Heart right ventricle (tissue), 16 donors: ENCODE results near the gene KCNAB2. TPM values are rescaled to one million over a fixed set of nuclear protein-coding genes. Genes with fewer than 3 reads are reported as not detected.
A peak's percentile ranks its signal among the peaks of the same experiment; 100 is the strongest.

Source experiments
- ATAC-seq, 8 donors: fragments of 200-7000 bp; cut with Tn5 transposase; one replicate each; pipeline ENCODE4 v1.9.1; 2020; ENCODE audit warnings: mild to moderate bottlenecking in 8 of 8, moderate library complexity in 8 of 8, moderate number of reproducible peaks in 1 of 8
- DNase-seq, 2 donors: peaks; one replicate each; pipeline ENCODE4 v3.0.0-alpha.2; 2020
- H3K27ac ChIP-seq, 10 donors: fragments of 200-600 bp; sonication (generic) in 2 of 10; one replicate each; pipeline versions ENCODE4 v1.5.0 to v1.8.0; 2020 to 2022; ENCODE audit warnings: mild to moderate bottlenecking in 3 of 10
- H3K27me3 ChIP-seq, 7 donors: fragments of 200-600 bp; one replicate each; pipeline ENCODE4 v1.8.0; 2021 to 2022; ENCODE audit warnings: mild to moderate bottlenecking in 2 of 7
- H3K36me3 ChIP-seq, 9 donors: fragments of 200-600 bp; sonication (generic) in 1 of 9; one replicate each; pipeline versions ENCODE4 v1.5.0 to v1.8.0; 2020 to 2022; ENCODE audit warnings: mild to moderate bottlenecking in 2 of 9
- H3K4me1 ChIP-seq, 9 donors: fragments of 200-600 bp; sonication (generic) in 1 of 9; one replicate each; pipeline versions ENCODE4 v1.5.0 to v1.8.0; 2020 to 2022; ENCODE audit warnings: mild to moderate bottlenecking in 4 of 9
- H3K4me3 ChIP-seq, 10 donors: fragments of 200-600 bp; sonication (generic) in 2 of 10; one replicate each; pipeline versions ENCODE4 v1.5.0 to v1.8.0; 2020 to 2022; ENCODE audit warnings: mild to moderate bottlenecking in 7 of 10, moderate library complexity in 2 of 10
- H3K9me3 ChIP-seq, 11 donors: fragments of 200-600 bp in 10 of 11; sonication (generic) in 2 of 11; one replicate each; pipeline versions ENCODE4 v1.5.0 to v1.8.0; 2013 to 2022; ENCODE audit warnings: mild to moderate bottlenecking in 2 of 11, control low read depth in 1 of 11, moderate library complexity in 1 of 11
- CTCF ChIP-seq, 9 donors: fragments of 200-600 bp; sonication (generic) in 2 of 9; IDR thresholded peaks; one replicate each; pipeline versions ENCODE4 v1.5.0 to v1.8.0; 2021 to 2022; ENCODE audit warnings: antibody characterized with exemption in 9 of 9, mild to moderate bottlenecking in 5 of 9, moderate library complexity in 1 of 9
- WGBS, 2 donors: extraction: QIAGEN DNeasy Blood & Tissue Kit; methylation state at CpG; one replicate each; pipeline ENCODE4 v1.1.7; 2013; ENCODE audit warnings: inconsistent platforms in 1 of 2; 5-methylcytosine and 5-hydroxymethylcytosine counted together
- intact Hi-C, 10 donors: fragments of 100-400 bp; cut with DNase I; formaldehyde crosslinking; loops; one replicate each; pipeline versions ENCODE4 v1.11.1 to v1.14.2; 2022
- polyA plus RNA-seq, 2 donors: library from polyadenylated mRNA; stranded (reverse); fragments of 200-250 nt; gene quantifications; one replicate each; pipeline ENCODE4 v1.2.3, GENCODE V29; 2013
- total RNA-seq, 10 donors: library from RNA; stranded (reverse); fragmentation: NEBNext Ultra II Directional in 3 of 10; extraction: Animal tissue kit (Norgen Biotek cat#: 25700) in 3 of 10; gene quantifications; one replicate each; pipeline versions ENCODE4 v1.2.1 to v1.2.4, GENCODE V29; 2021 to 2023
- donor health status: Arrhythmogenic right ventricular cardiomyopathy.
- donor health status: ischemic (EF 13 %, LVEDD 7.1; RV severe dilation, severe dysfunction).
- donor health status: healthy with polysubstance abuse.
- donor health status: DM: no; HTN: yes; CAD: no.
- donor health status: DM: no; HTN: no; CAD: no.
- donor health status: ischemic (EF 25% LVEDD 6.9; RV normal size, moderate dysfunction).
- donor health status: ischemic (EF 25% LVEDD 5.7; RV mildly dilated, moderate dysfunction).
- donor health status: healthy.
- donor health status: DM: yes; HTN: yes; CAD: no.
- donor health status: Ischemic cardiomyopathy.
- donor health status: ischemic (EF 35%, LVEDD 5.7; RV mildly dilated, moderate dysfunction).
- donor health status: nonischemic (EF 11% LVEDD 7.7; RV severe dilation, severe dysfunction).
- donor health status: DM: yes; HTN: yes; CAD: no.
- donor health status: PGD.
- donor health status: ischemic (EF 29% LVEDD 5.4; RV normal size, mild dysfunction).
- donor health status: nonischemic (EF 23%, LVEDD 6.1; RV moderate dilation, normal function).

KCNAB2 gene
- total and polyA plus RNA-seq, 12 donors = 4.7 to 41.5 (median 21.8) TPM

- Histone ChIP-seq H3K4me1 (peaks cover 0 to 15% (median 0%) of the 10 kb centered on the region in 9 donors), H3K36me3 (peaks cover 0 to 92% (median 0%) of the 10 kb centered on the region in 9 donors), H3K27ac (no peak overlapping the region), H3K27me3 (no peaks in the 10 kb centered on the region), H3K4me3 (no peak overlapping the region), H3K9me3 (no peaks in the 10 kb centered on the region)
- DNase-seq (peak in 1 of 2 donors; percentile 8), ATAC-seq (no peak)
- 94% methylated on average over 19 of the region's 19 CpGs for WGBS, 2 donors
- intact Hi-C loops = no loop called here
- TF ChIP-seq CTCF (IDR thresholded peaks at IDR 0.05) = no peak
Measured at GRCh38 chr1:6094246-6094645, 48.6 kb downstream of the KCNAB2 start.

- TF ChIP-seq CTCF (IDR thresholded peaks at IDR 0.05) = no peak
- peak in 1 of 2 donors; percentile 4 for DNase-seq
Measured at GRCh38 chr1:6094801-6095505, 49.3 kb downstream of the KCNAB2 start.

DNA sequence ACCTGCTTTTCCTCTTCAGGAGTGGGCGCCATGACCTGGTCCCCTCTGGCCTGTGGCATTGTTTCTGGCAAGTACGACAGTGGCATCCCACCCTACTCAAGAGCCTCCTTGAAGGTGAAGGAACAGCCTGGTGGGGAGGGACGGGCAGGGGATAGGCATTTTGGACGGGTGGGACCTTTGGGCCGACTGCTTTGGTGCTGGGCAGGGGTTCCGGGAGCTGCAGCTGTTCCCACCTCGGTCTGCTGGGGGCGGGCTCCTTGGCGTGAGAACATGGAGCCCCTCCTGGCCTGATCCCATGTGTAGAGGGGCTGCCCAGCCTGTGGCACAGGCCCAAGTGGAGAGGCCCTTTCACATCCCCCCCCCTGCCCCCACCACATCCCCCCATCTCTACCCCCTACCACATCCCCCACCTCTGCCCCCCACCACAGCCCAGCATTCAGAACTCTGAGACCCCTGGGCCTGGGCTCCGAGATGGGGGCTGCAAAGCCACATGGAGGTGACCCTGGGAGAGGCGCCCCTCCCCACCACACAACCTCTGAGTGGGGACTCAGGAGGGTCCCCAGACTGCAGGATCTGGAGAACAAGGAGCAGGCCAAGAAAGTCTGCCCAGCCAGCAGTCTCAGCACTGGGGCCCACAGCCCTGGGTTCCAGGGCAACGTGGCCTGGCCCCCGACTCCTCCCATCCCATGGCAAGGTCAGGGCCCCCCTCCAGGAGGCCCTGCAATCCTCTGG is 50.0 kb downstream of the KCNAB2 start:
- no peak for ATAC-seq
- no peaks in the 10 kb centered on the region for H3K9me3 ChIP-seq
- H3K4me3 ChIP-seq = no peak overlapping the region
- no peak for DNase-seq
- TF ChIP-seq CTCF (IDR thresholded peaks at IDR 0.05) = no peak
- WGBS, 2 donors = 86 to 89% methylated on average over 13 of the region's 13 CpGs
- H3K36me3 ChIP-seq = peaks cover 0 to 82% (median 0%) of the 10 kb centered on the region in 9 donors
- H3K4me1 ChIP-seq = peaks cover 0 to 20% (median 0%) of the 10 kb centered on the region in 9 donors
- no peak overlapping the region for H3K27ac ChIP-seq
- intact Hi-C loops = loop anchor here in 1 of 10 donors (5.0 kb wide), 1 partner anchor 43 kb away; no protein-coding TSS in a partner anchor
- H3K27me3 ChIP-seq = peaks cover 0 to 3% (median 0%) of the 10 kb centered on the region in 7 donors

More at GRCh38 chr1:6094801-6095505, 49.3 kb downstream of the KCNAB2 start:
- H3K4me3 ChIP-seq = no peak overlapping the region
- peaks cover 0 to 89% (median 0%) of the 10 kb centered on the region in 9 donors for H3K36me3 ChIP-seq
- no peak overlapping the region for H3K27ac ChIP-seq
- no peaks in the 10 kb centered on the region for H3K9me3 ChIP-seq
- peaks cover 0 to 15% (median 0%) of the 10 kb centered on the region in 9 donors for H3K4me1 ChIP-seq
- ATAC-seq = no peak
- peaks cover 0 to 2% (median 0%) of the 10 kb centered on the region in 7 donors for H3K27me3 ChIP-seq
- WGBS, 2 donors = 88 to 89% methylated on average over 21 of the region's 21 CpGs
- intact Hi-C loops = loop anchor here in 1 of 10 donors (5.0 kb wide), 1 partner anchor 43 kb away; no protein-coding TSS in a partner anchor
